Kidney (tissue), 22 donors: Measurements from ENCODE around the gene TMEM238L. TPM values are rescaled to one million over a fixed set of nuclear protein-coding genes. Genes with fewer than 3 reads are reported as not detected.
A peak's percentile ranks its signal among the peaks of the same experiment; 100 is the strongest.
"Not testable (repeated sequence)": the region's sequence is repeated elsewhere in the genome, so short reads cannot be mapped to it uniquely, and the experiment has no call there.

Experiments used
- DNase-seq, 5 donors: peaks; one replicate each; pipeline ENCODE4 v3.0.0-alpha.2; 2013 to 2020
- FAIRE-seq: peaks from 2 replicates; lab custom pipeline; 2012; peaks lifted over from hg19 to GRCh38; lab: Jason Lieb, UNC
- H3K27ac ChIP-seq, 2 donors: one replicate each; pipeline ENCODE4 v1.7.0; 2013; ENCODE audit warnings: low read depth in 2 of 2, low read length in 2 of 2, inconsistent platforms in 1 of 2
- H3K27me3 ChIP-seq: one replicate; pipeline ENCODE4 v1.7.1; 2013; ENCODE audit warnings: low read length, inconsistent platforms; ENCODE audit not compliant: control insufficient read depth, insufficient read depth
- H3K36me3 ChIP-seq, 3 donors: one replicate each; pipeline versions ENCODE4 v1.7.0 to v1.7.1; 2013; ENCODE audit warnings: low read length in 3 of 3, control low read depth in 1 of 3, inconsistent platforms in 1 of 3; ENCODE audit not compliant: insufficient read depth in 3 of 3, control insufficient read depth in 2 of 3
- H3K4me1 ChIP-seq, 3 donors: one replicate each; pipeline versions ENCODE4 v1.7.0 to v1.7.1; 2013; ENCODE audit warnings: low read length in 3 of 3, inconsistent platforms in 1 of 3, low read depth in 1 of 3; ENCODE audit not compliant: control insufficient read depth in 2 of 3, insufficient read depth in 2 of 3
- H3K4me3 ChIP-seq, 3 donors: one replicate each; pipeline versions ENCODE4 v1.7.0 to v1.8.1; 2013; ENCODE audit warnings: low read length in 3 of 3, control low read depth in 1 of 3, inconsistent platforms in 1 of 3
- H3K9ac ChIP-seq, 3 donors: one replicate each; pipeline versions ENCODE4 v1.7.0 to v1.7.1; 2013; ENCODE audit warnings: low read length in 3 of 3, control low read depth in 1 of 3, inconsistent platforms in 1 of 3
- H3K9me3 ChIP-seq, 3 donors: one replicate each; pipeline versions ENCODE4 v1.7.0 to v1.7.1; 2013; ENCODE audit warnings: low read length in 3 of 3, control low read depth in 1 of 3, inconsistent platforms in 1 of 3; ENCODE audit not compliant: control insufficient read depth in 2 of 3, insufficient read depth in 1 of 3
- intact Hi-C: fragments of 100-400 bp; cut with DNase I; formaldehyde crosslinking; loops from one replicate; pipeline ENCODE4 v1.11.1; 2022
- long read RNA-seq, 10 donors: library from polyadenylated mRNA in 1 of 10; unstranded in 1 of 10; transcript quantifications; one replicate each; pipeline ENCODE4 v2.0.0 and lab custom pipeline, GENCODE V29; 2021 to 2026
- polyA plus RNA-seq: library from polyadenylated mRNA; stranded (reverse); fragments of 350-450 nt; fragmentation: Illumina TruSeq; extraction: RNeasy Lipid Tissue Mini Kit (QIAGEN cat#74804); gene quantifications from one replicate; pipeline ENCODE4 v1.2.3, GENCODE V29; 2014; ENCODE audit warnings: low read depth, low replicate concordance; ENCODE audit not compliant: insufficient read depth
- total RNA-seq: library from RNA; stranded (reverse); fragmentation: NEBNext Ultra II Directional; extraction: Animal tissue kit (Norgen Biotek cat#: 25700); gene quantifications from one replicate; pipeline ENCODE4 v1.2.1, GENCODE V29; 2021
- TF ChIP-seq, protein P1 (sequence below): IDR thresholded peaks from 3 replicates; pipeline ENCODE4 v1.5.1; 2012; ENCODE audit warnings: mild to moderate bottlenecking, moderate library complexity, borderline replicate concordance; ENCODE audit not compliant: insufficient read depth; ENCODE audit errors: extremely low read depth
- donor health status: control.
- donor health status: control.
- donor health status: control.
- donor health status: control.
- donor health status: control.
- donor health status: DM: yes; HTN: yes; CAD: no.
- donor health status: Normal renal cell carcinoma (clear cell type).

Gene TMEM238L, protein sequence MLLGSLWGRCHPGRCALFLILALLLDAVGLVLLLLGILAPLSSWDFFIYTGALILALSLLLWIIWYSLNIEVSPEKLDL
- total RNA-seq (0.47 TPM), polyA plus RNA-seq (3.2 TPM)
- long read RNA-seq, donor 1: 0 reads
- long read RNA-seq, donor 2, partial matches to known transcripts: 0 of 2 reads
- long read RNA-seq, donor 2, other reads (novel, unspliced or antisense): 0 of 2 reads
- long read RNA-seq, donor 3, transcript TMEM238L-202 (2 exons, 1,530 nt): major isoform, 9 of 9 reads
- long read RNA-seq, donor 3, partial matches to known transcripts: 0 of 9 reads
- long read RNA-seq, donor 3, other reads (novel, unspliced or antisense): 0 of 9 reads
- long read RNA-seq, donor 4, partial matches to known transcripts: 0 of 2 reads
- long read RNA-seq, donor 4, other reads (novel, unspliced or antisense): 0 of 2 reads
- long read RNA-seq, donor 5, partial matches to known transcripts: 0 of 1 reads
- long read RNA-seq, donor 5, other reads (novel, unspliced or antisense): 0 of 1 reads
- long read RNA-seq, donor 6, partial matches to known transcripts: 0 of 3 reads
- long read RNA-seq, donor 6, other reads (novel, unspliced or antisense): 0 of 3 reads
- long read RNA-seq, donor 7: 0 reads
- long read RNA-seq, donor 8, partial matches to known transcripts: 0 of 3 reads
- long read RNA-seq, donor 8, other reads (novel, unspliced or antisense): 0 of 3 reads
- long read RNA-seq, donor 9: 0 reads
- long read RNA-seq, donor 10, partial matches to known transcripts: 0 of 4 reads
- long read RNA-seq, donor 10, other reads (novel, unspliced or antisense): 0 of 4 reads

- intact Hi-C loops: no loop called here
- Histone ChIP-seq H3K27ac (peak within 1 kb of the TSS in 1 of 2 donors; percentile 64), H3K9me3 (no peaks in the 10 kb centered on the region), H3K36me3 (no peaks in the 10 kb centered on the region), H3K4me3 (peak within 1 kb of the TSS in 1 of 3 donors; percentile 21), H3K9ac (no peak within 1 kb of the TSS), H3K4me1 (no peaks in the 10 kb centered on the region), H3K27me3 (no peaks in the 10 kb centered on the region)
- TF ChIP-seq, protein P1, sequence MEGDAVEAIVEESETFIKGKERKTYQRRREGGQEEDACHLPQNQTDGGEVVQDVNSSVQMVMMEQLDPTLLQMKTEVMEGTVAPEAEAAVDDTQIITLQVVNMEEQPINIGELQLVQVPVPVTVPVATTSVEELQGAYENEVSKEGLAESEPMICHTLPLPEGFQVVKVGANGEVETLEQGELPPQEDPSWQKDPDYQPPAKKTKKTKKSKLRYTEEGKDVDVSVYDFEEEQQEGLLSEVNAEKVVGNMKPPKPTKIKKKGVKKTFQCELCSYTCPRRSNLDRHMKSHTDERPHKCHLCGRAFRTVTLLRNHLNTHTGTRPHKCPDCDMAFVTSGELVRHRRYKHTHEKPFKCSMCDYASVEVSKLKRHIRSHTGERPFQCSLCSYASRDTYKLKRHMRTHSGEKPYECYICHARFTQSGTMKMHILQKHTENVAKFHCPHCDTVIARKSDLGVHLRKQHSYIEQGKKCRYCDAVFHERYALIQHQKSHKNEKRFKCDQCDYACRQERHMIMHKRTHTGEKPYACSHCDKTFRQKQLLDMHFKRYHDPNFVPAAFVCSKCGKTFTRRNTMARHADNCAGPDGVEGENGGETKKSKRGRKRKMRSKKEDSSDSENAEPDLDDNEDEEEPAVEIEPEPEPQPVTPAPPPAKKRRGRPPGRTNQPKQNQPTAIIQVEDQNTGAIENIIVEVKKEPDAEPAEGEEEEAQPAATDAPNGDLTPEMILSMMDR: no peak
- FAIRE-seq: no peak
- no peak for DNase-seq
Measured at GRCh38 chr17:10803830-10804475, at the start of gene TMEM238L. TMEM238L (minus strand) TSS chr17:10804099; CDS start chr17:10803963, 136 bp downstream.

- H3K36me3 ChIP-seq, H3K4me1 ChIP-seq, H3K27me3 ChIP-seq, DNase-seq, H3K9ac ChIP-seq, intact Hi-C loops, FAIRE-seq, H3K27ac ChIP-seq, H3K9me3 ChIP-seq, H3K4me3 ChIP-seq: not testable (repeated sequence)
Measured at GRCh38 chr17:10846636-10847035, 42.7 kb upstream of the TMEM238L start.

GRCh38 chr17:10845388-10845751, 41.5 kb upstream of the TMEM238L start:
- DNase-seq: no peak
- no peaks in the 10 kb centered on the region for H3K36me3 ChIP-seq
- H3K9me3 ChIP-seq: no peaks in the 10 kb centered on the region
- intact Hi-C loops: no loop called here
- H3K4me1 ChIP-seq: peaks cover 0 to 4% (median 0%) of the 10 kb centered on the region in 3 donors
- H3K4me3 ChIP-seq: peak overlapping the region in 1 of 3 donors; percentile 60
- H3K27ac ChIP-seq: no peak overlapping the region
- peak; percentile 71 for FAIRE-seq
- peak overlapping the region in 1 of 3 donors; percentile 46 for H3K9ac ChIP-seq
- TF ChIP-seq, protein P1: no peak
- no peaks in the 10 kb centered on the region for H3K27me3 ChIP-seq
